HuH-7.5 (cell line): ENCODE results near the gene CREB5.

Source experiments
- DNase-seq: peaks from one replicate; pipeline ENCODE4 v3.0.0; 2011; ENCODE audit warnings: low spot score

Gene CREB5

GRCh38 chr7:28407651-28408050 lies 4.7 kb upstream of the CREB5 start:
- DNase-seq, result peak; percentile 25

- DNase-seq, result peak; percentile 22
Measured at GRCh38 chr7:28408105-28408959, 4.0 kb upstream of the CREB5 start.

DNA sequence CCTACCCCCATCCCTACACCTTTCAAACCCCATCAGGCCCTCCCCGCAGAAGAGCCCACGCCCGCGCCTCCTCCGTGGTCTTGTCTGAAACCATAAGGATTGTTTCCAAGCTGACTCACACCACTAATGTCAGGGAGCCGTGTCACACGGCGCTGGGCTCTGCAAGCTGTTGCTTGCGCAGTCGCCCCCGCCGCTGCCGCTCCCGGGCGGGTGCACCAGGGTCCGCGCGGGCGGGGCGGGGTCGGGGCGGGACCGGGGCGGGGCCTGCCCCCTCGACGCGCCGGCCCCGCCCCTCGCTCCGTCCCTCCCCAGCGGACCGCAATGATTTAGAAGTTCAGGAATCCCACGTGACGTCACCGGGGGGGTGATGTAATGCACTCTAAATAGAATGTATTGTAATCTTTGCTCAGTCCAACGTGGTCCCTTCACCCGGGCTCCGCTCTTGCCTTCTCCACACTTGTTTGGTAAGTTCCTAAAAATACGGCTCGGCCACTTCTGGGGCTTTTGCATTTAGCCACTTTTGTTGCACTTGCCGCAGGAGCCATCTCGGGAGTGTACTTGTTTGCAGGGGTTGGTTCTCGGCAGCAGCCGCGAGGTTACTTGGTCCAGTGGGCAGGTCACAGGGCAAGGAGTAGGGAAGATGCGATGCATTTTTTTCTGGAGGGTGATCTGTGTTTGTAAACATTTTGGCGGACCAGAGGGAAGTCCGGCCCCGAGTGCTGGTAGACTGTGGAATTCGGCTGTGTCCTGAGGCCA lies 3.2 kb upstream of the CREB5 start:
- peak; percentile 74 for DNase-seq

DNA sequence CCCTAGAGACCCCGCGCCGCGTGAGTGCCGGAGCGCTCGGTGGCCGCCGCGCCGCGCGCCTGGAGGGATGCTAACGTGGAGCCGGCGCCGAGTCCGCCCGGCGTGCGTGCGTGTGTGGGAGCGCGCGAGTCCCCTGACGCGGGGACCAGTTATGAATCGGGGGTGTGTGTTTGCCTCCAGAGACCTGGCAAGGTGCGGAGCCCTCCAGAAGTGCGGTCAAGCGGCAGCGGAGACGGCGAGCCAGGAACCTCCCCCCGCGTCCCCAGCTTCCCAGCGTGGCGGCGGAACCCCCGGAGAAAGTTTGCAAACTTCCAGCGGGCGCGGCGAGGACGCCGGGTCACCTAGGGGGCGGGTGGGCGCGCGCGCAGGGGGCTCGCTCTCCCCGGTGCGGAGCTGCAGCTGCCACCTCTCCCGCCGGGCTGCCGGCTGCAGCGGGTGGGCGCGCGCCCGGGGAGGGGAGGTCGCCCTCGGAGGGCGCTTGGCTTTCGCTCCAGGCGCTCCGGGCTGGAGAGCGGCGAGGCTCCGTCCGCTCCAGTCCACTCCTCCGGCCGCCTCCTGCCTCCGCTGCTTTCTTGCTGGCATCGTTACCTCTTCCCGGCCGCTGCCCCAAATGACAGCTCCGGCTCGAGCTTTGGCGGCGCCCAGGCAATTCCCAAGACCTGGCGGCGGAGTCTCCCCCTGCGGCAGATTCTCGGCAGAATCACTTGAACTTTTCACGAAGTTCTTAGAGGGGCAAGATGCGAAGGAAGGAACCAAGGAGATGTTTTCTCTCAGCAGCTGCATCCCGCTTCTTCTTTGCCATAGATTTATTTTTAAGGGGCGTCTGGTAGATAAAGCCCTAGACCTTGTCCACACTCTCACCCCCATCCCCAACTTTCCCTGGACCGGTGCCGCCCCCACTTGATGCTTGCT lies 2.3 kb upstream of the CREB5 start:
- peak; percentile 18 for DNase-seq

- peak; percentile 51 for DNase-seq
Measured at GRCh38 chr7:28410628-28411531, 1.4 kb upstream of the CREB5 start.

DNA sequence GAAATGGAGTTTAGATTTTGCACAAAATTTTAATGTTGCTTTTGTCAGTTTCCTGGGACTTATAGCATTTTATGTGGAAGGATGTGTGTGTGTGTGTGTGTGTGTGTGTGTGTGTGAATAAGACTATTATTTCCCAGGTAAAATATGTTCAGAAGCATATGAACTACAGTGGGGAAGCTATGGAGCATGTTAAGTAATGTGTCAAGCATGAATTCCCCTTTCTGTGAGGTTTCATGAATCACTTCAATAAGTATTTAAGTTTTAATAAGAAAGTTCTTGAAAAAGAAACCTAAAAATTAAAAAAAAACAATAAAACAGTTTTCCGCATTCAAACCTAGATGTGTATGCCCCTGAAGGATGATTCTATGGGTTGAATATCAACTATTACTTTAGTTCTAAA lies 693 bp downstream of the CREB5 start:
- no peak for DNase-seq

DNA sequence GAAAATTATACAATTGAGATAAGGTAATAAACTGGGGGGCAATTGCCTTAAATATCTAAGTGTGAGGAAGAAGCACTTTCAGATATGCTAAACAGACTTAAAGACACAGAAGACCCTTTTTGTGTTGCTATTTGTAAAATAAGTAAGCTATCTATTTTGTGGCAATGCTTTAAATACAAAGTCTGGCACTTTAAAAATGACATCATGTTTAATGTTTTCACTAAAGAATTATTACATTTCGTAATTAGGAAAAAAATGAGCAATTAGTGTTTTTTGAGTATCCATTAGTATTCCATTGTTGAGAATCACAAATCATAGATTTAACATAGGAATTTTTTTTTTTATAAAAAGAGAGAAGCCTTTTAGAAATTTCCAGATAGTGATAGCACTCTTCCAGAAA lies 2.1 kb downstream of the CREB5 start:
- no peak for DNase-seq

DNA sequence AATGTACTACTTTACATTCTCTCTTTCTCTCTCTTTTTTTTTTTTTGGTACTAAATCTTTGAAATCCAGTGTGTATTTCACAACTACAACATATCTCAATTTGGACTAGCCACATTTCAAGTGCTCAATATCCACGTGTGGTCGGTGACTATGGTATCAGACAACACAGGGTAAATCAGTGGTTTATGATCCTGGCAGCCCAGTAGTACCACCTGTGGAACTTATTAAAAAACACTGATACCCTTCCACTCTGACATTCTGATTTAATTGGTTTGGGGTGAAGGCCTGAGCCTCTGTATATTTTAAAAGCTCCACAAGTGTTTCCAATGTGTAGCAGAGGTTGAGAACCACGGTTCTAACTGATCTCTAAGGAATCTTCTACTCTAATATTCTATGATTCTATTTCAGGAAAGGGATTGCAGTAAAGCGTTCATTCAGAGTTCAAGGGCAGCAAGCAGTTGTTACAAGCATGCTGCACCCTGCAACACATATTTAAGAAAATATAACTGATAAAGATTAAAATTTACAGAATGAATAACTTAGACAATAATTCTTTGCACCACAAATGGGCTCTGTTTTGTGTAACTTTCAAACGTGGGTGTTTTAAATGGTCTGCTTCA lies 5.1 kb downstream of the CREB5 start:
- DNase-seq, result no peak

- no peak for DNase-seq
Measured at GRCh38 chr7:28418311-28418710, 6.0 kb downstream of the CREB5 start.

DNA sequence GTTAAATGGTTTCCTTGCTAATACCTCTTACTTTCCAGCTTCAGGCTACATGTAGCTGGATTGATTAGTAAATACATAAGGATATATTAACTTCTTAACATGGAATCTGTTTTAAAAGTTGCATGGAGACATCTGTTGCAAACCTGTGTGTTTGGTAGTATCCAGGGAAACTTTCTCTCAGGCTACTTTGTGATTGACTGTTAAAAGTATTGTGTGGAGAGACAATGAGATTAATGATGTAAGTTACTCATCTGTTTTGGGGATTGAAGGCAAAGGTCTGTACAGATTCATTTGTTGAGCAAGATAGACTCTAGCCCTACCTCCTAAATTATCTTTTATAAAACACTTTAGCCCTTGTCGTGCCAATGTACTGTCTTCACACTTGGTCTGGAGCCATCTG lies 6.6 kb downstream of the CREB5 start:
- DNase-seq, result no peak

GRCh38 chr7:28419716-28420115 lies 7.4 kb downstream of the CREB5 start:
- DNase-seq, result no peak

GRCh38 chr7:28423112-28423511 lies 10.8 kb downstream of the CREB5 start:
- no peak for DNase-seq

DNA sequence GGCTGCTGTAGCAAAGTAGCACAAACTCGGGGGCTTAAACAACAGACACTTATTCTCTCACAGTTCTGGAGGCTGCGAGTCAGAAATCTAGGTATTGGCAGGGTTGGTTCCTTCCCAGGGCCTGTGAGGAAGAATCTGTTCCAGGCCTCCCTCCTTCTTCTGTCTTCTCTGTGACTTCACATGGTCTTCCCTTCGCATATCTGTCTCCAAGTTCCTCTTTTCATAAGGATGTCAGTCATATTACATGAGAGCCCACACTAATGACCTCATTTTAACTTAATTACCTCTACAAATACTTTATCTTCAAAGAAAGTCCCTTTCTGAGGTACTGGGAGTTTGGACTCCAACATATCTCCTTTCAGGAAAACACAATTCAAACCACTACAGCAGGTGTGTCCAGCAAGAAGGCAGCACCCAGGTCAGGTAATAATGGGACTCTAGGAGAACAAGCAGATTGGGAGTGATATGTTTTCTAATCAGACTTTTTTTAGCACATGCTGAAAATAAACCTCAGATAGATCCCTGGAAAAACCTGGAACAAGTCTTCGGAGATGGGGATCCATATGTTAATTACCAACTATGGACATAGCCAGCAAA lies 11.7 kb downstream of the CREB5 start:
- no peak for DNase-seq

DNA sequence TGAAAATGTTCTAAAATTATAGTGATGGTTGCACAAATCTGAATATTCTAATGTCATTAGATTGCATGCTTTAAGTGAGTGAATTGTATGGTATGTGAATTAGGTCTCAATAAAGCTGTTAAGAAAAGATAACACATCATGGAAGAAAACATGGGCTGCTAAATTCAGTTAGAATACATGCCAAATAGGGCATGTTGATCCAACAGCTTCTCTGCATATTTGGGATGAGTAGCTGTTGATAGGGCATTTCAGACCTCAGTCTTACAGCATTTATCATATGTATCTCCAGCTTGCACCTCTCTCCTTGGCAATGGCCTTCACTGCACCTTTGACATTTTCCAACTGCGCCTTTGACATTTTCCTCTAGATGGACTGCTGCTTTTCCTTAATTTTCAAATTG lies 13.2 kb downstream of the CREB5 start:
- DNase-seq, result no peak

GRCh38 chr7:28427236-28427635 lies 14.9 kb downstream of the CREB5 start:
- no peak for DNase-seq

DNA sequence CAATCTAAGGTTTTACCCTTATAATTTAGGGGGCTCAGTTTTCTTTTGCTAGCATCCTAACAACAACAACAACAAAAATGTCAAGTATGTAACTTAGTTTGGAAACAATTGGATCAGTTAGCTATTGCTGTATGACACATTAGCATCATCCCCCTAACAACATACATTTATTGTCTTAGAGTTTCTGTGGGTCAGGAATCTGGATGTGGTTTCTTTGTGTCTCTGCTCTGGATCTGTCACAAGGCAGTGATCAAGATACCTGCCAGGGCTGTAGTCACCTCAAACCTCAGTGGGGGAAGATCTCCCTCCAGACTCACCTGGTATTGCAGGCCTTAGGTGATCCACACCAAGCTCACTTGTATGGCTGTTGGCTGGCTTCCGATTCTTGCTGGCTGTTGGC lies 18.3 kb downstream of the CREB5 start:
- DNase-seq, result no peak

DNA sequence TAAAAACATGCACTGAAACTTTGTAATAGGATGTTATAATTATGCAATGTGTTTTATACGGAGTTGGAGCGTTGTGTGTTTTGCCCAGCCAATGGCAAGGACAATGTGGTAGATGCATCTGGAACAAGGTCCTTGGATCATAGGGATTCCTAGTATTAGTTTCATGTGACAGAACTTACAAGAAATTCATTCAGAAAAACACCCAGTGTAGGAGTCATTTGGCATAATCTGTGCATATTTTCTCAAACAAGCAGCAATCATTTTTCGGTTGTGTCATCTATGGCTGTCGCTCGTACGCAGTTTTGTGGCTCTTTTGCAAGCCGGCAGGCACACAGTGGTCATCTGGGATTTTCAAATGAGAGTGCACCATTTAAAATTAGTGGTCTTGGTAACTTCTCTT lies 19.8 kb downstream of the CREB5 start:
- no peak for DNase-seq

DNA sequence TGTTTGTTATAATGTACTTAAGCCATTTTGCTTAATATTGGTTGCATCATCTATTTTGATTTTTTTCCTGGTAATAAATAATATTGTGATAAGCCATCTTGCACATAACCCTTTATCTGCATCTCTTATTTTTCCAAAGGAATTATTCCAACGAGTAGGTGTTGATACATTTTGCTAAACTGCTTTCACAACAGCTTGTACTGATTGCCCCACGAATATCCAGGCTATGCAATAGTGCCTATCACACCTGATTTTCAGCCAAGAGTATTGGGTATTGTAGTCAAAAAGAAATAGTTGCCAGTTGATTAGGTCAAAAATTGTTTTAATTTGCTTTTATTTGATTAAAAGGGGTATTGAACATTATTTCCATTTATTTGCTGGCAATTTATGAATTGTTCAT lies 20.7 kb downstream of the CREB5 start:
- no peak for DNase-seq

GRCh38 chr7:28433699-28434219 lies 21.4 kb downstream of the CREB5 start:
- DNase-seq, result no peak

GRCh38 chr7:28434510-28434909 lies 22.2 kb downstream of the CREB5 start:
- no peak for DNase-seq
